Stimulated activated CD8-positive, alpha-beta memory T cell treated with anti-CD3 and anti-CD28 coated beads, Interleukin-2, amount 100 ng/mL, for 48 hours (primary cell): ENCODE data around the gene SDF2L1.
"Not testable (repeated sequence)": the region's sequence is repeated elsewhere in the genome, so short reads cannot be mapped to it uniquely, and the experiment has no call there.

Experiments used
- DNase-seq, 2 donors: peaks; one replicate each; pipeline ENCODE4 v3.0.0-alpha.2; 2020; ENCODE audit warnings: low read depth in 2 of 2

The SDF2L1 gene

DNA sequence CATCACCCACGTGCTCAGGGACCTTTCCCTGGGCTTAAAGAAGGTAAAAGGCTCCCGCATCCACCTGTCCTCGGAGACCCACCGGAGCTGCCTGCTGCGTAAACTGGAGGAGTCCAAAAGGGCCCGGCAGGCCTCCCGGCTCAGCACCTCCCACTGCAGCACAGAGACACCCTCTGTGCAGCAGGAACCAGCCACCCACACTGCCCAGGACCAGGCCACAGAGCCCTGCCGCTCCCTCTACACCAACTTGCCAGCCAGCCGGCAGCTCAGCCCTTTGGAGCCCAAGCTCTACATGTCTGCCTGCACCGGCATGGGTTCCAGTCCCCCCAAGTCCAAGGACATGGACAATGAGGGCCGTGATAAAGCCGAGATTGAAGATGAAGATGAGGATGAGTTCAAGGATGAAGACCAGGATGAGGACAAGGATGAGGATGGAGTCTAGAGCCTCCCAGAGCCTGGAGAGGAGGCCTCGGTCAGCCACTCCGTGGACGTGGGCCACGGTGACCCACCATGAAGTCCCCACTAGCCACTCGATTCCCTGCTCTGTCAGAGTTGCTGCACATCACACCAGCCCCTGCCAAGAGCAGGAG, 5.4 kb upstream of the SDF2L1 start:
- DNase-seq, result no peak

DNA sequence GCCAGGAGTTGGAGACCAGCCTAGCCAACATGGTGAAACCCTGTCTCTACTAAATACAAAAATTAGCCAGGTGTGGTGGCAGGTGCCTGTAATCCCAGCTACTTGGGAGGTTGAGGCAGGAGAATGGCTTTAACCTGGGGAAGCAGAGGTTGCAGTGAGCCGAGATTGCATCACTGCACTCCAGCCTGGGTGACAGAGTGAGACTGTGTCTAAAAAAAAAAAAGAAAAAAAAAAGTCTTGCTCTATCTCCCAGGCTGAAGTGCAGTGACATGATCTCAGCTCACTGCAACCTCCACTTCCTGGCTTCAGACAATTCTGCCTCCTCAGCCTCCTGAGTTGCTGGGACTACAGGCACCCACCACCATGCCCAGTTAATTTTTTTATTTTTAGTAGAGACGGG, 4.7 kb upstream of the SDF2L1 start:
- DNase-seq, result not testable (repeated sequence)

DNA sequence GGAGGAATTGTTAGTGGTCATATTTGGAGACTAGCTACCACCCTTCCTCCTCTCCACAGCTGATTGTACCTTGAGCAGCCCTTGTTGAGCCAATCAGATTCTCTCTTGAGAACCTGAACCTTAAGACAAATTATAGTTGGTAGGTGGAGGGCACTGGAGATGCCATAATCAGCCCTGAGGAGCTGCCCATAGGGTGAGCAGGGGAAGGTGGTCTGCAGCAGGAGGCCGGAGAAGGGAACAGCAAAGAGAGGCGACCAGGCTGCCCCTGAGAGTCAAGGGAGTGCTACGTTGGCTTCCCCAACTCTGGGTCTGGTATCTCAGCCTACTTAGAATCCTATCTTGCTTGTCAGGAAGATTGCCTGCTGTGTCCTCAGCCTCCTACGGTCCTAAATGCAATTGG, 2.7 kb upstream of the SDF2L1 start:
- no peak for DNase-seq

DNA sequence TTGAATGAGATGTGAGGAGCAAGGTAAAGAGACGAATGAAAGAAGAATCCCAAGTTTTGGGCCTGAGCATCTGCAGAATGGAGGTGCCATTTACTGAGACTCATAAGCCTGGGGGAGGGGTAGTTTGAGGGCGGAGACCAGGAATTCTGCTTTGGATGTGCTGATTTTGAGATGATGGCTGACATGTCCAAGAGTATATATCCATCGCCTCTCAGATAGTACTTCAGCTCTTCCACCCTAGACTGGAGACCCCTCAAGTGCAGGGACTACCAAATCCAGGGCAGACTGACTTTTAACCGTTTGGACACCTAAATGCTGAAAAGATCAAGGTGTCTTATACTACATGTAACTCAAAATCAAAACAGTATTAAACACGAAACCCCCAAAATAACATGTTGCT, 1.3 kb upstream of the SDF2L1 start:
- no peak for DNase-seq

DNA sequence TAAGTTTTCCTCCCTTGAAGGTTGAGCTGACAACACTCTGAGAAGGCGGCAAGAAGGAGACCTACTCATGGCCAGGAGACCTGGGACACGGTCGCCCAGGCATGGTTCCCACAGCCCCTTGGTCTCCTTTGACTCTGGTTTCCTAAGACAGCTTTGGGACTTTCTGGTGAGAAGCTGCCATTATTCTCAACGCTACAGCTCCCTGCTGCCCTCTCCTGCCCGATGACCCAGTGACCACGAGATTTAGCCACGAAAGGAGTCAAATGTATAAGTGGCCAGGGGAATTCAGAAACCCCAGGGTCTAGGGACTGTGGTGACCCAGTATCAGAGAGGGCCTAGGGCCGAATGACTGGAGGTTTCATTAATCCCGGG, 699 bp upstream of the SDF2L1 start:
- DNase-seq, result no peak

DNA sequence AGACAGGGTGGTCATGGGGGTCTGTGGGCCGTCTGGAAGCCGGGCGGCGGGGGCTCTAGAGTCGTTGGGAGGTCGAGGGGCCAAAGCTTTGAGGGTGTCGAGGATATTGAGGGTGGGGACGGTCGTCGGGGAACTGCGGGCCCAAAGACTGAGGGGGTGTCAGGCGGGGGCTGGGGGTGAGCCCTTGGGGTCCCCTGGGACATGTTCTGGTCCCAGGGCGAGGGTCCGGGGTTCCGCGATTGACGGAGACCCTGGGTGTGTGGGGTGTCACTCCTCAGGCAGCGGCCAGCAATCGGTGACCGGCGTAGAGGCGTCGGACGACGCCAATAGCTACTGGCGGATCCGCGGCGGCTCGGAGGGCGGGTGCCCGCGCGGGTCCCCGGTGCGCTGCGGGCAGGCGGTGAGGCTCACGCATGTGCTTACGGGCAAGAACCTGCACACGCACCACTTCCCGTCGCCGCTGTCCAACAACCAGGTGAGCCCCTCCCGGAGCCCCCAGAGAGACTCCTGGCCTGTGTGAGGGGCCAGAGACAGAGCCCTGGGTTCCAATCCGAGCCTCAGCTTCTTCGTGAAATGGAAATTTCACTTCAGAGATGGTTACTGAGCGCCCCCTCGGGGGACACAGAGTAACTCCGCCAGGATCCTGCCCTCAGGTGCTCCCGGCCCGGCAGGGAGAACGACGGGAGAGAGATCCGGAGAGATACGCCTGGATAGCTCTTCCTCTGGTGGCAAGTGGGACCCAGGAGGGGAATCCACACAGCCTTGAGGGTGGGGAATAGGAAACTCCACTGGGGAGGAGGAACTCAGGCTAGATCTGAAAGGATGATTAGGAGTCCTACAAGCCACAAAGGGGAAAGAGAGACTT, 714 bp downstream of the SDF2L1 start:
- DNase-seq, result peak; percentile 36 to 46

DNA sequence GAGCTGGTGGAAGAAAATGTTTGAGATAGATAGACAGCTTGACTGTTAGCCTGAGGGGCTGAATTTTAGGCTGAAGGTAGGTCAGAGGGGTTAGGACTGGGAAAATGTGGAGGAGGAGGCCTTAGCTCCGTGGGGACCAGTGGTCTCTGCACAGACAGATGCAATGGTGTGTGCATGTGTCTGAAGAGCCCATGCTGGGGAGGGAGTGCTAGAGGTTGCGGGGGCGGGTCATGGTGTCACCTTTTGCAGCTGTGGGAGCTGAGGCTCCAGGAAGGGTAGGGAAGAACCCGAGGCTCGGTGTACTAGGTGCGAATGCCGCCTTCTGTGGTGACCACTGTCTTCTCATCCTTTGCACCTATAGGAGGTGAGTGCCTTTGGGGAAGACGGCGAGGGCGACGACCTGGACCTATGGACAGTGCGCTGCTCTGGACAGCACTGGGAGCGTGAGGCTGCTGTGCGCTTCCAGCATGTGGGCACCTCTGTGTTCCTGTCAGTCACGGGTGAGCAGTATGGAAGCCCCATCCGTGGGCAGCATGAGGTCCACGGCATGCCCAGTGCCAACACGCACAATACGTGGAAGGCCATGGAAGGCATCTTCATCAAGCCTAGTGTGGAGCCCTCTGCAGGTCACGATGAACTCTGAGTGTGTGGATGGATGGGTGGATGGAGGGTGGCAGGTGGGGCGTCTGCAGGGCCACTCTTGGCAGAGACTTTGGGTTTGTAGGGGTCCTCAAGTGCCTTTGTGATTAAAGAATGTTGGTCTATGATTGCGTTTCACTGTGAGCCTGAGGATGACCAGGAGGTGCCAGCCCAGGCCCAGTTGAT, 1.6 kb downstream of the SDF2L1 start:
- no peak for DNase-seq

DNA sequence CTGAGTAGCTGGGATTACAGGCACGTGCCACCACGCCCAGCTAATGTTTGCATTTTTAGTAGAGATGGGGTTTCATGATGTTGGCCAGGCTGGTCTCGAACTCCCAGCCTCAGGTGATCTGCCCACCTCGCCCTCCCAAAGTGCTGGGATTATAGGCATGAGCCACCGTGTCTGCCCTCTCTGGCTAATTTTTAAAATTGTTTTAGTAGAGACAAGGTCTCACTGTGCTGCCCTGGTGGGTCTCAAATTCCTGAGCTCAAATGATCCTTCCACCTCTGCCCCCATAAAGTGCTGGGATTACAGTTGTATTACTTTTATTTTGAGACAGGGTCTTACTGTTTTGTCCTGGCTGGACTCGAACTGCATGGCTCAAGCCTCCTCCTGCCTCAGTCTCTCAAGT, 3.4 kb downstream of the SDF2L1 start:
- not testable (repeated sequence) for DNase-seq

DNA sequence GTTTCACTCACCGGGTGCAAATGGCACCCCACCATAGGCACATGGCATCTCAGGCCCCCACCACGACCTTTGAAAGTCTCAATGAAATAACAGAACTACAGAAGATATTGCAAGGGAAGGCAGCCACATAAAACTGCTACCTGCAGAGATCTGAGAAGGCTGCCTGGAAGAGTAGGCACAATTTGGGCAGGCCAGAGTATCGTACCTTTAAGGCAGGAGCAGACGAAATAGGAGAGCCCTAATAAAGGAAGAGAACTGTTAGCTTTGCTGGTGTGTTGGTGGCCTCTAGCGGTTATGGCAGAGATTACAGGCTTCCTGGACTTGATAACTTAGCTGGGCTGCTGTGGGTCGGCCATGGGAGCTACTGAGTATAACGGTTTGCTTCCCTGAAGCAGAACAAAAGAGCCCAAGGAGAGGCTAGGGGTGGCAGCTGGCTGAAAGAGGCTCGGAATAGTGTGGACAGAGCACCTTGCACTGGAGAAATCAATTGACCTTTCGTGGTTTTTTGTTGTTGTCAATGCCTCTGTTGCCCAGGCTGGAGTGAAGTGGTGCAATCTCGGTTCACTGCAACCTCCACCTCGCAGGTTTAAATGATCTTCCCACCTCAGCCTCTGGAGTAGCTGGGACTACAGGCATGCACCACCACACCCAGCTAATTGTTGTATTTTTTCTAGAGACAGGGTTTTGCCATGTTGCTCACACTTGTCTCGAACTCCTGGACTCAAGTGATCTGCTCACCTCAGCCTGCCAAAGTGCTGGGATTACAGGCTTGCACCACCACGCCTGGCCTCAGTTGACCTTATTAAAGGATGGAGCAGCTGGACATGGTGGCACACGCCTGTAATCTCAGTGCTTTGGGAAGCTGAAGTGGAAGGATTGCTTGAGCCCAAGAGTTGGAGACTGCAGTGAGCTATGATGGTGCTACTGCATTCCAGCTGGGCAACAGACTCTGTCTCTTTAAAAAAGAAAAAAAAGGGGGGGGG, 4.8 kb downstream of the SDF2L1 start:
- DNase-seq, result peak; percentile 32 to 65

DNA sequence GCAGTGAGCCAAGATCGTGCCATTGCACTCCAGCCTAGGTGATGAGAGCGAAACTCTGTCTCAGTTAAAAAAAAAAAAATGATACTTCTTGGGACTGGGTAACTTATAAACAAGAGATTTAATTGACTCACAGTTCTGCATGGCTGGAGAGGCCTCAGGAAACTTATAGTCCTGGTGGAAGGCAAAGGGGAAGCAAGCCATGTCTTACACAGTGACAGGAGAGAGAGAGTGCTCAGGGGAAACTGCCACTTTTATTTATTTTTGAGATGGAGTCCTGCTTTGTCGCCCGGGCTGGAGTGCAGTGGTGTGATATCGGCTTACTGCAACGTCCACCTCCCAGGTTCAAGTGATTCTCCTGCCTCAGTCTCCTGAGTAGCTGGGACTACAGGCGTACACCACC, 8.2 kb downstream of the SDF2L1 start:
- DNase-seq, result no peak

DNA sequence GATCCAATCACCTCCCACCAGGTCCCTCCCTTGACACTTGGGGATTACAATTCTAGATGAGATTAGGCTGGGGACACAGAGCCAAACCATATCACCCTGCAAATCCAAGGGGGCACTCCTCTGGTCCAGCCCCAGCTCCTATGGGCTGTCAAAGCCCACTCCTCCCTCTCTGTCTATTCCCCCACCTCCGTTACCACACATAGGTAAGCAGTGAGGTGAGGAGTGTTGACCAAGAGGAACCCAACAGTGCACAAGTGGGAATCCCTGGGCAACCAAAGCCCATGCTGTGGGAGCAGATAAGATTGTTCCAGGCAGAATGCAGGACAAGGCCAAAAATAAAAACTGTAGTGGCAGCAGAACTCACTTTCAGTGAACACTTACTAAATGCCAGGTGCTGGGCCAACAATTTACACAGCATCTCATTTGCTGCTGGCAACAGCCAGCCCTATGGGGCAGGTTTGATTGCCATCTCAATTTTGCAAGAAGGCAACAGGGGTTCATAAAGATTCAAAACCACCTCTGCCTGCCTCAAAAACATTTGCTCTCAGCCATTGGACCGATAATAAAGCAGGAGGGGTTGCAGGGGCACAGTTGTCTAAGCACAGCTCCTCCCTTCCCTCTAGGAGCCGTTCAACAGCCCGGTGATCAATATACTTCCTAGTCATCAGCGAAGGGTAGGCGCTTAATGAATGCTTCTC, 8.9 kb downstream of the SDF2L1 start:
- DNase-seq, result no peak

DNA sequence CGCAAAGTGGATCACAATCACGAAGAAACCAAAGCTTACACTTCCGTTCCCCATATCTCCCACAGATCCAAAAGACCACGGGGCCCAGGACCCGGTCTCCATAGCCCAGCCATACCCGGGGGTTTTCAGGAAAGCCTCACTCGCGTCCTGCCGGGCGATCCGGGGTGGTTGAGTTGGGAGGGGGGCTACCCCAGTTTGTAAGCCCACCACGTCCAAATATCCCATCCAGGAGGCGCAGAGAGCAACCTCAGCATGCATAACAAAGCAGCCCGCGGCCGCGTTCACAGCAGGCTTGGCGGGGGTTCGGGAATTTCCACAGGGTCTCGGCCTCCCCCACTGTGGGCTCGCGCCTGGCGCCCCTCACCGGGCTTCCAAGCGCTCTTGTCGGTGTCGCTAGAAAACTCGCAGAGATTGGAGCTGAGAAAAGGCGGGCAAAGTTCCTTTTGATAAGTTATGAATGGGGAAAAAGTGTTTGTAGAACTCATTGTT, 9.5 kb downstream of the SDF2L1 start:
- DNase-seq, result no peak

DNA sequence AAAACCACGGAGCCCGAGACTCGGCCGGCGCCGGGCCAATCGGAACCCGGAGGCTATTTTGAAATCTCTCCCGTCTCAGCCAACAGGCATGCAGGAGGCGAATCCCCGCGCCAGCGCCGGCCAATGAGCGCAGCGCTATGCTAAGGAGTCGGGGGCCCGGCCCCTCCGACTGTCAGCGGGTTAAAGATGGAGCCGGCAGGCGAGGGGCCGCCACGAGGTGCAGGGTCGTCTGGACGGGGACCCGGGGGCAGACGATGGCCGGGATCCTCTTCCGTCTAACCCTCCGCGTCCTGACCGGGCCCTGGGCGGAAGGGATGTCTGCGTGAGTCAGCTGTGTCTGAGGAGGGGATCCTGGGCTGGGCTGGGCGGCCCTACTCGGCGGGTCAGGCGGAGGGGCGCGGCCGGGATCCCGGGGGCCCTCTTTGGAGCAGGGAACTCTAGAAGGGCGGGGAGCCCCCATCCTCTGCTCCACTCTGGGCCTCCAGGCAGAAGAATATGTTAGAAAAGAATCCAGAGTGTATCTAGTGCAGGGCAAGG, 10.0 kb downstream of the SDF2L1 start:
- peak; percentile 82 to 89 for DNase-seq

DNA sequence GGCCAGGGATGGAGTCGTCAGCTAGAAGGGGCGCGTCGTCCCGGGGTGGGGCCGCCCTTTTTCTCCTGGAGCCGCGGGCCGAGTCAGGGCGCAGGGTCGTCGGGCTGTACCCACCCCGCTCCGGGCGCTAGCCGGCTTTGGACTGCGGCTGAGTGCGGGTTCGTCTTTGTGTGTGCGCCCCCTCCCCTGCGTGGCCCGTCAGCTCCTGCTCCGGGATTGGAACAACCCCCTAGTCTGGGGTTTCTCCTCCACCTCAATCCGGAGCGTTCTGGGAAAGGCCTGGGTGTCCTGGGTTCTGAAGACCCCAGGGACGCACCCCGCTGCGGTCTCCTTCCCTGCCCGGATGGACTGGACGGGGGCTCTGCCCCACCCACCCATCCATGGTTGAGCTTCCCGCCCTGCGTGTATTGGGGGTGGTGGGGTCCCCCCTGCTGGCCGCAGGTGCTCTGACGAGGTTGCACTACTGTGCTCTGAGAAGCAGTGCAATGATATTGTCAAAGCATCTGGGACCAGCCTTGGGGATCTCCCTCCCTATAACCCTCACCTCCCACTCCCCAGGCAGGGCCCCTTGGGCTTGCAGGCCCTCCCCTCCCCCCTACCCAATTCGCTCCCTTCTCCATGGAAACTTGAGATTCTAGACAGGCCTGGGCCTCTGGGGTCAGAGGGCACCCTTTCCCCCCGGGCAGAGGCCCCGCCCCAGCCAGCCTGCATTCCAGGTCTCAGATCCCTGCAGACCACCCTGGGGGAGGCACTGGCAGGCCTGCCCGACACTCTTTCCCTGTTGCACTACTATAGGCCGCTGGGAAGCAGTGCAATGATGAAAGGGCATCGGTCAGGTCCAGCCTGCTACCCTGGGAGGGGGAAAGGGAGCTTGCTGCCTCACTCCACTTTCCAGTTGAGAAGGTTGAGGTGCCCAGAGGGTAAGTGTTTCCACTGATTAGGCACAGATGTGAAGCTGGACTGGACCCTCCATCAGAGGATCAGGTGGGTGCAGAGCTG, 10.7 kb downstream of the SDF2L1 start:
- no peak for DNase-seq

DNA sequence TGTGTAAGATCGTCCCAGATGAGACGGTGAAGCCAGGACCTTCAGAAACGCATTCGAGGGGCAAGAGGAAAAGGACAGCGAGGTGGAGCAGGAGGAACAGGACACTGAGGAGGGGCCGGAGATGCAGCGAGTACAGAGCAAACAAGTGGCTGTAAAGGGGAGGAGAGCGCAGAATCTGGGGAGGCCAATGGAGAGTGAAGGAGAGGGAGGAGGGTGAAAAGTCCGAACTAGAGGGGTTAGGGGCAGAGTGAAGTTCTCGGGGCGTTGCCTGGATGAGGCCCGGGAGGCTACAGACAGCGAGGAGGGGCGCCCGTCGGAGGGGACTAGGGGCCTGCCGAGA, 14.9 kb downstream of the SDF2L1 start:
- no peak for DNase-seq

DNA sequence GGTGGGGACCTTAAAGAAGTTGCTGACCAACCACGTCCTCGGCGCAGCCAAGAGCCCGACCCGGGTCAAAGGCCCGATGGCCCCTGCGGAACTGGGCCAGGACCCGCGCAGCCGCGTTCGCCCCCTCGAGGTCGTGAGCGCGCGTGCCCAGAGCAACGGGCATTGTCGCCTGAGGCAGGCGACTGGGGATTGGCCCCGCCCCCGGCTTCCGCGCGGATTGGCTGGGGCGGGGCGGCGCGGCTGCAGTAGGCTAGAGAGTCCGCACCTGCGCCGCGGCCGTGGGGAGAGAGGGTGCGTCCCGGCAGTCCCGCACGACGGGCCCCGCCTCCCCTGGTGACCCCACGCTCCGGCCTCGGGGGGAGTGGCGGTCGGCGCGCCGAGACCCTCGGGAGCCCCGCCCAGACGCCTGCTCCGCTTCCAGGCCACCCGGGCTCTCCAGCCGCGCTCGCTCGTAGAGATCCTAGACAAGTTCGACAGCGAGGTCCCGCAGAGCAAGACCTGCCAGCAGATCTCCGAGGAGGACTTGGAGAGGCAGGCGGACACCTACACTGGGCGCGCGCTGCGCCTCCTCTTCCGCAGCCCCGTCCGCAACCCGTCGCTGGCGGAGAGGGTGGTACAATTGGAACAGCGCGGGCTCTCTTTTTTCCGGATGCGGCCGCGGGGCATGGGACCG, 15.4 kb downstream of the SDF2L1 start:
- DNase-seq, result peak; percentile 71 to 81

DNA sequence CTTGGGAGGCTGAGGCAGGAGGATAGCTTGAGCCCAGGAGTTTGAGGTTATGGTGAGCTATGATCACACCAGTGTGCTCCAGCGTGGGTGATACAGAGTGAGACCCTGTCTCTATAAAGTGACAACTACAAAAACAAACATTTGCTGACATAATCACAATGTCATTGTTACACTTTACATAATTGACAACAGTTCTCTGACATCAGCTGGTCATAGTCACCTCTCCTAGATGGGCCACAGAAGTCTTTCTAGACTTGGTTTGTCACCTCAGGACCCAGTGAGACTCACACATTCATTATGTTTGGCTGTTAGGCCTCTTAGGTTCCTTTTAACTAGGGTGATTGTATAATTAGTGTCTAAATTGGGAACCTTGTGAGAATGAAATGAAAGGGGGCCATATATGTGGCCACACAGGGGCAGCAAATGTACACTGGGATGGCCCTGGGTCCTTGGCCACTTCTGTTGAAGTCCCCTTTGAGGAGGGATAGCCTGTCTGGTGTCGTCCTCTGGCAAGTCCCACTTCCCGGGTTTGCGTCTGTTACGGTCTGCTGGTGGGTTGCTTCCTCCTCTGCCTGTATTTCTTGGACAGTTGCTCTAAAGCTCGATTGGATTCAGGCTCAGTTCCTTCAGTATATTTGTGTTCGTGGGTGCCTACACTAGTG, 17.9 kb downstream of the SDF2L1 start:
- DNase-seq, result no peak

DNA sequence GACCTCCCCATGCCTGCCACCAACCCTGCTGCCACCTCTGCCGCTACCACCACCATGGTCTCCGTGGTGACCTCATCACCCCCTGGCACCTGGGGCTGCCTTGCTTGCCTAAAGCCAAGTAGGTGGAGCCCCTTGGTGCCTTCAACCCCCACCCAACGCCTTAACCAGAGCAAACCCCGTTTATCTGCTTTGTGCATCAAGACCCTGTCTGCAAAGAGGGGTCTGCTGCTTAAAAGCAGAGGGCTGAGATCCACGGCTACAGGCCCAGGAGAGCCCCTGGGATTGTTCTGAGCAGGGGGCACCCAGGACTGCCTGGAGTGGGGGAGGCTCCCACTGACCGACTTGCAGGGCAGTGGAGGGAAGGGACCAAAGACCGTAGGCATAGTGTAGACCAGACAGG, 18.8 kb downstream of the SDF2L1 start:
- no peak for DNase-seq
